HEK293 (cell line): ENCODE measurements around the gene MPO.

ENCODE experiments used
- CTCF ChIP-seq: fragments of 450-650 bp; formaldehyde crosslinking; IDR thresholded peaks from 2 replicates; pipeline ENCODE4 v1.5.1; 2016; ENCODE audit warnings: missing biosample characterization, missing genetic modification characterization
- GFI1B ChIP-seq: fragments of 450-650 bp; formaldehyde crosslinking; IDR thresholded peaks from 2 replicates; pipeline ENCODE4 v1.5.1; 2016; ENCODE audit warnings: missing biosample characterization, missing genetic modification characterization
- OSR2 ChIP-seq: fragments of 450-650 bp; formaldehyde crosslinking; IDR thresholded peaks from 2 replicates; pipeline ENCODE4 v1.5.1; 2016; ENCODE audit warnings: missing biosample characterization, missing genetic modification characterization
- ZNF350 ChIP-seq: fragments of 450-650 bp; formaldehyde crosslinking; IDR thresholded peaks from 2 replicates; pipeline ENCODE4 v1.5.0; 2017; ENCODE audit warnings: missing biosample characterization, mild to moderate bottlenecking, missing genetic modification characterization
- ZNF621 ChIP-seq: fragments of 450-650 bp; formaldehyde crosslinking; IDR thresholded peaks from 2 replicates; pipeline ENCODE4 v1.5.1; 2017; ENCODE audit warnings: missing biosample characterization, missing genetic modification characterization
- ZNF76 ChIP-seq: fragments of 450-650 bp; formaldehyde crosslinking; IDR thresholded peaks from 2 replicates; pipeline ENCODE4; 2016; ENCODE audit warnings: low read depth, missing biosample characterization, missing genetic modification characterization, borderline replicate concordance
- ZNF791 ChIP-seq: fragments of 450-650 bp; formaldehyde crosslinking; IDR thresholded peaks from 2 replicates; pipeline ENCODE4 v1.5.1; 2016; ENCODE audit warnings: missing biosample characterization, missing genetic modification characterization
- ZNF843 ChIP-seq: fragments of 450-650 bp; formaldehyde crosslinking; IDR thresholded peaks from 2 replicates; pipeline ENCODE4 v1.5.1; 2016; ENCODE audit warnings: missing biosample characterization, missing genetic modification characterization
- ZSCAN23 ChIP-seq: fragments of 450-650 bp; formaldehyde crosslinking; IDR thresholded peaks from 2 replicates; pipeline ENCODE4 v1.5.1; 2016; ENCODE audit warnings: missing biosample characterization, missing genetic modification characterization
- TF ChIP-seq, protein P1 (sequence below): fragments of 450-650 bp; formaldehyde crosslinking; IDR thresholded peaks from 2 replicates; pipeline ENCODE4 v1.5.1; 2017; ENCODE audit warnings: missing biosample characterization, missing genetic modification characterization
- TF ChIP-seq, protein P2 (sequence below): fragments of 450-650 bp; formaldehyde crosslinking; IDR thresholded peaks from 2 replicates; pipeline ENCODE4 v1.5.1; 2016; ENCODE audit warnings: missing biosample characterization, missing genetic modification characterization

- TF ChIP-seq CTCF (tag by site-specific recombination) (no peak), ZNF76 (tag by site-specific recombination) (no peak), ZNF621 (tag by site-specific recombination) (no peak), GFI1B (tag by site-specific recombination) (no peak), ZNF350 (tag by site-specific recombination) (no peak), OSR2 (tag by site-specific recombination) (no peak), ZNF791 (tag by site-specific recombination) (no peak), ZNF843 (tag by site-specific recombination) (no peak), ZSCAN23 (tag by site-specific recombination) (no peak)
- TF ChIP-seq, protein P1, sequence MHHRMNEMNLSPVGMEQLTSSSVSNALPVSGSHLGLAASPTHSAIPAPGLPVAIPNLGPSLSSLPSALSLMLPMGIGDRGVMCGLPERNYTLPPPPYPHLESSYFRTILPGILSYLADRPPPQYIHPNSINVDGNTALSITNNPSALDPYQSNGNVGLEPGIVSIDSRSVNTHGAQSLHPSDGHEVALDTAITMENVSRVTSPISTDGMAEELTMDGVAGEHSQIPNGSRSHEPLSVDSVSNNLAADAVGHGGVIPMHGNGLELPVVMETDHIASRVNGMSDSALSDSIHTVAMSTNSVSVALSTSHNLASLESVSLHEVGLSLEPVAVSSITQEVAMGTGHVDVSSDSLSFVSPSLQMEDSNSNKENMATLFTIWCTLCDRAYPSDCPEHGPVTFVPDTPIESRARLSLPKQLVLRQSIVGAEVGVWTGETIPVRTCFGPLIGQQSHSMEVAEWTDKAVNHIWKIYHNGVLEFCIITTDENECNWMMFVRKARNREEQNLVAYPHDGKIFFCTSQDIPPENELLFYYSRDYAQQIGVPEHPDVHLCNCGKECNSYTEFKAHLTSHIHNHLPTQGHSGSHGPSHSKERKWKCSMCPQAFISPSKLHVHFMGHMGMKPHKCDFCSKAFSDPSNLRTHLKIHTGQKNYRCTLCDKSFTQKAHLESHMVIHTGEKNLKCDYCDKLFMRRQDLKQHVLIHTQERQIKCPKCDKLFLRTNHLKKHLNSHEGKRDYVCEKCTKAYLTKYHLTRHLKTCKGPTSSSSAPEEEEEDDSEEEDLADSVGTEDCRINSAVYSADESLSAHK (tag by site-specific recombination) = no peak
- TF ChIP-seq, protein P2, sequence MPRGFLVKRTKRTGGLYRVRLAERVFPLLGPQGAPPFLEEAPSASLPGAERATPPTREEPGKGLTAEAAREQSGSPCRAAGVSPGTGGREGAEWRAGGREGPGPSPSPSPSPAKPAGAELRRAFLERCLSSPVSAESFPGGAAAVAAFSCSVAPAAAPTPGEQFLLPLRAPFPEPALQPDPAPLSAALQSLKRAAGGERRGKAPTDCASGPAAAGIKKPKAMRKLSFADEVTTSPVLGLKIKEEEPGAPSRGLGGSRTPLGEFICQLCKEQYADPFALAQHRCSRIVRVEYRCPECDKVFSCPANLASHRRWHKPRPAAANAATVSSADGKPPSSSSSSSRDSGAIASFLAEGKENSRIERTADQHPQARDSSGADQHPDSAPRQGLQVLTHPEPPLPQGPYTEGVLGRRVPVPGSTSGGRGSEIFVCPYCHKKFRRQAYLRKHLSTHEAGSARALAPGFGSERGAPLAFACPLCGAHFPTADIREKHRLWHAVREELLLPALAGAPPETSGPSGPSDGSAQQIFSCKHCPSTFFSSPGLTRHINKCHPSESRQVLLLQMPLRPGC (tag by site-specific recombination) = no peak
Measured at GRCh38 chr17:58285422-58285810, 4.7 kb upstream of the MPO start.
